COLO668 (cell line): ENCODE results near the gene MED13L.

ENCODE experiments used
- DNase-seq: peaks from one replicate; lab custom pipeline; 2025; ENCODE audit not compliant: unreplicated experiment; lab: John Stamatoyannopoulos, UW

MED13L gene

GRCh38 chr12:116277467-116278278, at the start of gene MED13L:
MED13L (minus strand) TSS chr12:116277693; CDS start chr12:116277131, 562 bp downstream.
- DNase-seq = peak; percentile 96

- DNase-seq = no peak
These were observed 47.8 kb upstream of the MED13L start for GRCh38 chr12:116325336-116325664.

- DNase-seq = no peak
These were observed 47.3 kb upstream of the MED13L start for GRCh38 chr12:116324654-116325335.

GRCh38 chr12:116323406-116324386, 46.2 kb upstream of the MED13L start:
- DNase-seq = no peak

GRCh38 chr12:116321913-116322312, 44.4 kb upstream of the MED13L start:
- no peak for DNase-seq

GRCh38 chr12:116320791-116321217, 43.3 kb upstream of the MED13L start:
- DNase-seq = no peak

GRCh38 chr12:116319898-116320621, 42.6 kb upstream of the MED13L start:
- no peak for DNase-seq

- no peak for DNase-seq
These were observed 41.9 kb upstream of the MED13L start for GRCh38 chr12:116319233-116319897.

- DNase-seq = no peak
These were observed 41.2 kb upstream of the MED13L start for GRCh38 chr12:116318576-116319232.

- no peak for DNase-seq
These were observed 40.6 kb upstream of the MED13L start for GRCh38 chr12:116317986-116318575.

GRCh38 chr12:116317139-116317538, 39.6 kb upstream of the MED13L start:
- DNase-seq = no peak

- DNase-seq = no peak
These were observed 37.0 kb upstream of the MED13L start for GRCh38 chr12:116314477-116314876.

GRCh38 chr12:116313194-116313927, 35.9 kb upstream of the MED13L start:
- no peak for DNase-seq

GRCh38 chr12:116310082-116310481, 32.6 kb upstream of the MED13L start:
- no peak for DNase-seq

GRCh38 chr12:116309343-116309742, 31.9 kb upstream of the MED13L start:
- DNase-seq = no peak

- no peak for DNase-seq
These were observed 31.2 kb upstream of the MED13L start for GRCh38 chr12:116308647-116309046.

- DNase-seq = no peak
These were observed 29.5 kb upstream of the MED13L start for GRCh38 chr12:116306968-116307367.

- no peak for DNase-seq
These were observed 29.0 kb upstream of the MED13L start for GRCh38 chr12:116306506-116306905.
